Activated CD4-positive, CD25-positive, alpha-beta regulatory T cell treated with anti-CD3 and anti-CD28 coated beads, Interleukin-2, amount 50 U/mL, for 24 hours (primary cell): ENCODE data around the gene TIAM2.
"Not testable (repeated sequence)": the region's sequence is repeated elsewhere in the genome, so short reads cannot be mapped to it uniquely, and the experiment has no call there.

ENCODE experiments used
- ATAC-seq, 2 donors: fragments of 150-1000 bp; cut with Tn5 transposase; one replicate each; pipeline ENCODE4 v1.10.0; 2021; ENCODE audit warnings: mild to moderate bottlenecking in 1 of 2, moderate library complexity in 1 of 2

TIAM2 gene

GRCh38 chr6:155064303-155064702 lies 69.2 kb downstream of the TIAM2 start:
- ATAC-seq, result no peak

GRCh38 chr6:155066361-155066760 lies 71.2 kb downstream of the TIAM2 start:
- no peak for ATAC-seq

GRCh38 chr6:155066921-155067680 lies 72.0 kb downstream of the TIAM2 start:
- ATAC-seq, result no peak

DNA sequence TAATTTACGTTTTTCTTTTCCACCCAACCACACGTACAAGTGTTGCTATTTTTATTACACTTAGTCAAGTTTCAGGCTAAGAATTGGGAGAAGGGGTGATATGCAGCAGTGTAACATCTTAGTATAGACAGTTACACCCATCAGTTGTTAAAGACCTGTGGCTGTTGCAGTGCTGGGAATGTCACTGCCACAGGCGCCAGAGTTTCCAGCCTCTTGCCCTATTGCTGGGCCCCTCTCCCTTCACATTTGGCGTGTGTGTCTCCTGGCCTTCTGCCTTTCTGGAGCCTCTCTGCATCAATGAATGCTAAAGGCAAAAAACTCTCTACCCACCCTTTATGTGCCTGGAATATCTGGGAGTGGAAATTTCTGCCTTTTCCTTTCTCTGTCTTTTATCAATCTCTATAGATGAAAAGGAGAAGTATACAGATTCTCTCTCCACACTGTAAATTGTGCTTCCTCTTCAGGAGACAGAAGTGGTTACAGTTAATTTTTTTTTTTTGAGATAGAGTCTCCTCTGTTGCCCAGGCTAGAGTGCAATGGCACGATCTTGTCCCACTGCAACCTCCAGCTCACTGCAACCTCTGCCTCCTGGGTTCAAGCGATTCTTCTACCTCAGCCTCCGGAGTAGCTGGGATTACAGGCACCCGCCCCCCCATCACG lies 73.0 kb downstream of the TIAM2 start:
- ATAC-seq, result no peak

GRCh38 chr6:155069543-155069942 lies 74.4 kb downstream of the TIAM2 start:
- no peak for ATAC-seq

GRCh38 chr6:155075930-155076695 lies 81.0 kb downstream of the TIAM2 start:
- ATAC-seq, result peak; percentile 56 to 62

GRCh38 chr6:155077331-155077730 lies 82.2 kb downstream of the TIAM2 start:
- ATAC-seq, result no peak

DNA sequence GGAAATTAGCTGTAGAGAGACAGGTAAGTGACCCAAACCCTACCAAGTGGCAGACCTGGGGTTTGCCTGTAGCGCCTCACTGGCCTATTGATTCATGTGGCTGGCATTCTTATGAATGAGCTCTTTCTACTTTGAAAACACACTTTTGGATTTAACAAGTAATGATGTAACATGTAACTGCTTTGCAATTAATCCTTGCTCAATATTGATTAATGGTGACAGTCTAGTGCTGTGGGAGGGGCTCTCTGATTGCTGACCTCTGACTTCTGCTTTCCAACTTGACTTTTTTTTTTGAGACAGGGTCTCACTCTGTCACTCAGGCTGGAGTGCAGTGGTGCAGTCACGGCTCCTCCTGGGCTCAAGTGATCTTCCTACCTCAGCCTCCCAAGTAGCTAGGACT lies 82.7 kb downstream of the TIAM2 start:
- ATAC-seq, result no peak

DNA sequence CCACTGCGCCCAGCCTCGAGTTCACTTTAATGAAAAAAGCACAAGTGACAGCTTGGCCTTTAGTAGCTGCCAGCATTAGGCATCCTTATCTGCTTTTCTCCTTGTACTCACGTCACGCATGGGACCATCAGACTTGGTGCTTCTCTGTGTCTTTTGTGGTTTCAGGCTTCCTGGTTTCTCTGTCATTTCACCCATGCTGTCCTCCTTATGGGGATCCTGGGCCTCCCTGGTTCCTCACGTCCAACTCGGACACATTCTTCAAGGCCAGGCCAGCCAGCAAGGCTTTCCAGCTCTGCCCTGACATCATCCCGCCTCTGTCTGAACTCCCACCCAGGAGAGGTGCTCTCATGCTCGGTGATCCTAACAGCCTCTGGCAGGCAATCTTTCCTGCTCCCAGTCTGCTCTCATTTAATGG lies 83.2 kb downstream of the TIAM2 start:
- no peak for ATAC-seq

- ATAC-seq, result no peak
Measured at GRCh38 chr6:155079985-155080452, 84.9 kb downstream of the TIAM2 start.

GRCh38 chr6:155080881-155081845 lies 86.0 kb downstream of the TIAM2 start:
- ATAC-seq, result no peak

- no peak for ATAC-seq
Measured at GRCh38 chr6:155084431-155085123, 89.5 kb downstream of the TIAM2 start.

DNA sequence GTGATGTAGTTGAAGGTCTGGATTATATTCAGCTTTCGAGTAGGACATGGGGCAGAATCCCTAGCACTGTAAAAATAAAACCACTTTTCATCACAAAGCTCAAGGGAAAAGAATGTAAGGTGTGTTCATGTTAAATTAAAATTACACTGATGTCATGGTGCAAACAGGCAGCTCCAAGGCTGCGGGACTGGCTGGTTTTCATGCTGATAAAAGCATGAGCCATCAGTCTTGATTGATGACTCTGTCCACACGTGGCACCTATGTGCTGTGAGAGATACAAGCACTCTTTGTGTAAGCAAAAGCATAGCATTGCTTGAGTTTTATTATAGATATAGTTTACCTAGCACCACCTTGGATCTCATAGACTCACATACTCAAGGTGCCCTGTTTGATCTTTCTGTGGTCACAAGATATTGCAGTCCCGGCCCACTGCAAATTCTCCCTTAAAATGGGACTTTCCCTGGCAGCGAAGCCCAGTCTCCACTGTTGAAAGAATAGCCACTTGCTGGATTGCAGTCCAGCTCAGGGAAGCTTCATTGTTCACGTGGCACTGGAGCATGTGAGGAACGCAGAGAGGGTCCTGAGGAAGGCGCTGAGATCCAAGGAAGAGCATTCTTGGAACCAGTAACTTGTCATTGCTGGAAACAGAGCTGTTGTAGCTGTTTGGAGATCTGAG lies 90.6 kb downstream of the TIAM2 start:
- ATAC-seq, result no peak

- no peak for ATAC-seq
Measured at GRCh38 chr6:155088856-155089255, 93.7 kb downstream of the TIAM2 start.

- no peak for ATAC-seq
Measured at GRCh38 chr6:155089746-155090145, 94.6 kb downstream of the TIAM2 start.

DNA sequence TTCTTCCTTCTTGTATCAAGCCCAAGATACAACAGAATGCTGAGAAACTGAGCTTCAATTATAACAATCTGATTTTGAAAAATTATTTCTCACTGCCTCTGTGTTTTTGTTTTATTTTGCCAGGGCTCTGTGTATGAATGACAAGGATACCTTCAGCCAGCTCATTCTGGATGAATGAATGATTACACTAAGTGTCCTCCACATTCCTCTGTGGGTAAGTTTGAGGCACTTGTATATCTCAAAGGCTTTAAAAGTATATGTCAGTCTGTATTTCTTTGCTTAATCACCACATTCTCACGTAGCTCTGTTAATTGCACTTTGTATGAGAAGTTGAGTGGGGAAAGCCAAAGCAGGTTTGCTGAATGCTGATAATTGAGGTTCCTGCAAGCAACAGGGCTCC lies 95.1 kb downstream of the TIAM2 start:
- no peak for ATAC-seq

- no peak for ATAC-seq
Measured at GRCh38 chr6:155091756-155092155, 96.6 kb downstream of the TIAM2 start.

- peak; percentile 58 to 76 for ATAC-seq
Measured at GRCh38 chr6:155093430-155093829, 98.3 kb downstream of the TIAM2 start.

- no peak for ATAC-seq
Measured at GRCh38 chr6:155100087-155100486, 105.0 kb downstream of the TIAM2 start.

- ATAC-seq, result no peak
Measured at GRCh38 chr6:155100591-155100990, 105.5 kb downstream of the TIAM2 start.

- ATAC-seq, result not testable (repeated sequence)
Measured at GRCh38 chr6:155103083-155103645, 108.0 kb downstream of the TIAM2 start.
